ENCODE data around the gene ASH1L. TPM values are rescaled to one million over a fixed set of nuclear protein-coding genes. Genes with fewer than 3 reads are reported as not detected.
"Not testable (repeated sequence)": the region's sequence is repeated elsewhere in the genome, so short reads cannot be mapped to it uniquely, and the experiment has no call there.

ASH1L gene
- total RNA-seq, 5 donors from 2014 or later (not counting 1 experiment from before 2014, with no cell fraction given): 78.0 to 105 (median 81.1) TPM

DNA sequence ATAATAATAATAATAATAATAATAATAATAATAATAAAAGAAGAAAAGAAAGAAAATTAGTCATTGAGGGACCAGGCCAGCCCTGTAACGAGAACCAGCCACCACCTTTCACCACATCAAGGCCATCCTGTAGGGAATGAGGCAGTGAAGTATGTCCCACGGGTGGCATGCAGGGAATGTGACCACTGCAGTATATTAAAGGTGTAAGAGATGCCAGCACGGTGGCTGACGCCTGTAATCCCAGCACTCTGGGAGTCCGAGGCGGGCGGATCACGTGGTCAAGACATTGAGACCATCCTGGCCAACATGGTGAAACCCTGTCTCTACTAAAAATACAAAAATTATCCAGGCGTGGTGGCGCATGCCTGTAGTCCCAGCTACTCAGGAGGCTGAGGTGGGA is 271.6 kb downstream of the ASH1L start:
- H3K27ac Mint-ChIP-seq; H3K4me3 ChIP-seq (ENCODE audit: control insufficient read depth in 1 of 2, extremely low read depth in 1 of 2, low read length in 1 of 2); H3K36me3 ChIP-seq (ENCODE audit: control insufficient read depth in 2 of 2, extremely low read depth in 1 of 2, insufficient read depth in 1 of 2, low read length in 1 of 2); H3K4me3 Mint-ChIP-seq; H3K36me3 Mint-ChIP-seq; ATAC-seq (replicated peaks in 1 of 4); POLR2A ChIA-PET; DNase-seq; H3K9me3 ChIP-seq; CTCF ChIA-PET; H3K4me1 Mint-ChIP-seq; H3K4me1 ChIP-seq (ENCODE audit: control insufficient read depth in 1 of 2, extremely low read depth in 1 of 2, insufficient read depth in 2 of 2, low read length in 2 of 2); H3K27ac ChIP-seq (ENCODE audit: low read length); H3K9me3 Mint-ChIP-seq: not testable (repeated sequence)
- H3K27me3 ChIP-seq (replicated peaks in 1 of 2; ENCODE audit: control insufficient read depth in 2 of 2, extremely low read depth in 1 of 2, insufficient read depth in 2 of 2, low read length in 1 of 2): peaks cover 5 to 45% of the 10 kb centered on the region in 2 experiments
- WGBS (ENCODE audit: insufficient coverage): 86% methylated on average over 3 of the region's 10 CpGs
- H3K27me3 Mint-ChIP-seq: peaks cover 13 to 26% of the 10 kb centered on the region in 2 donors

DNA sequence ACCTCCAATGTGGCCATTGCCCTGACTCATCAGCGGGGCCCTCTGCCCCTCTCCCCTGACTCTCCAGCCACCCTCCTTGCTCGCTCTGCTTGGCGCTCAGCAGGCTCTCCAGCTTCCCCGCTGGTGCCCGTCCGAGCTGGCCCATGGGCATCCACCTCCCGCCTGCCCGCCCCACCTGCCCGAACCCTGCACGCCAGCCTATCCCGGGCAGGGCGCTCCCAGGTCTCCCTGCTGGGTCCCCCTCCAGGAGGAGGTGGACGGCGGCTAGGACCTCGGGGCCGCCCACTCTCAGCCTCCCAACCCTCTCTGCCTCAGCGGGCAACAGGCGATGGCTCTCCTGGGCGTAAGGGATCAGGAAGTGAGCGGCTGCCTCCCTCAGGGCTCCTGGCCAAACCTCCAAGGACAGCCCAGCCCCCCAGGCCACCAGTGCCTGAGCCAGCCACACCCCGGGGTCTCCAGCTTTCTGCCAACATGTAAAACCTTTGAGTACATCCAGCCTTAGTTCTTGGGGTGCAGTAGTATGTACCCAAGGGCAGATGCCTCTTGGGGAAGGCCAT is 274.5 kb downstream of the ASH1L start:
- Mint-ChIP-seq H3K9me3 (no peaks in the 10 kb centered on the region), H3K27me3 (peaks cover 0 to 3% of the 10 kb centered on the region in 2 donors), H3K4me1 (no peaks in the 10 kb centered on the region), H3K4me3 (no peak overlapping the region), H3K36me3 (no peaks in the 10 kb centered on the region), H3K27ac (no peak overlapping the region)
- peaks cover 0 to 16% of the 10 kb centered on the region in 2 experiments for H3K27me3 ChIP-seq (replicated peaks in 1 of 2; ENCODE audit: control insufficient read depth in 2 of 2, extremely low read depth in 1 of 2, insufficient read depth in 2 of 2, low read length in 1 of 2)
- POLR2A ChIA-PET: no interaction called here
- DNase-seq (no peak), ATAC-seq (replicated peaks in 1 of 4) (no peak)
- H3K27ac ChIP-seq (ENCODE audit: low read length): no peak overlapping the region
- 88% methylated on average over 18 of the region's 21 CpGs for WGBS (ENCODE audit: insufficient coverage)
- no peaks in the 10 kb centered on the region for H3K4me1 ChIP-seq (ENCODE audit: control insufficient read depth in 1 of 2, extremely low read depth in 1 of 2, insufficient read depth in 2 of 2, low read length in 2 of 2)
- no peak overlapping the region for H3K4me3 ChIP-seq (ENCODE audit: control insufficient read depth in 1 of 2, extremely low read depth in 1 of 2, low read length in 1 of 2)
- H3K36me3 ChIP-seq (ENCODE audit: control insufficient read depth in 2 of 2, extremely low read depth in 1 of 2, insufficient read depth in 1 of 2, low read length in 1 of 2): no peaks in the 10 kb centered on the region
- no peaks in the 10 kb centered on the region for H3K9me3 ChIP-seq
- CTCF ChIA-PET: interaction anchor here in 1 of 2 donors (0.6 kb wide), 1 partner anchor 22 kb away, joined by 6 read pairs; no protein-coding TSS in a partner anchor

DNA sequence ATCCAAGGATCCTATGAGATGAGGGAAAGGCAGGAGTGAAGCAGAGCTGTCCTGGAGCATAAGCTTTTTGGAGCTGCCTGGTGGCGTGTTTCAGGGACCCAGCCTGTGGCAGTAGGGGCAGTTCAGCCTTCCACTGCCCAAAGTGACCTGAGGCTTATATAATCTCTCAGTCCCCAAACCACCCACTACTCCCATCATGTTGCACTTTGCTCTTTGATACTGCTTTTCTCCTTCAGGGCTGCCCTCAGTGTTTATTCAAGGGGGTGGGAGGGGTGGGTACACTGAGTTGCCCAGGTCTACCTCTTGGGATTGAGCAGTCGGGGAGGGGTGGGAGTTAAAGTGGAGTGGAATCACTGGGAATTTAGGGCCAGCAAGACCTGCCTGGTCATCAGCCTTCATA is 276.1 kb downstream of the ASH1L start:
- Mint-ChIP-seq H3K4me3 (no peak overlapping the region), H3K9me3 (no peaks in the 10 kb centered on the region), H3K4me1 (no peaks in the 10 kb centered on the region), H3K27me3 (peaks cover 0 to 3% of the 10 kb centered on the region in 2 donors), H3K36me3 (no peaks in the 10 kb centered on the region), H3K27ac (no peak overlapping the region)
- Histone ChIP-seq H3K27me3 (replicated peaks in 1 of 2; ENCODE audit: control insufficient read depth in 2 of 2, extremely low read depth in 1 of 2, insufficient read depth in 2 of 2, low read length in 1 of 2) (peaks cover 0 to 9% of the 10 kb centered on the region in 2 experiments), H3K4me3 (ENCODE audit: control insufficient read depth in 1 of 2, extremely low read depth in 1 of 2, low read length in 1 of 2) (no peak overlapping the region), H3K27ac (ENCODE audit: low read length) (no peak overlapping the region), H3K9me3 (no peaks in the 10 kb centered on the region), H3K36me3 (ENCODE audit: control insufficient read depth in 2 of 2, extremely low read depth in 1 of 2, insufficient read depth in 1 of 2, low read length in 1 of 2) (no peaks in the 10 kb centered on the region), H3K4me1 (ENCODE audit: control insufficient read depth in 1 of 2, extremely low read depth in 1 of 2, insufficient read depth in 2 of 2, low read length in 2 of 2) (no peaks in the 10 kb centered on the region)
- ChIA-PET CTCF (no interaction called here), POLR2A (no interaction called here)
- WGBS (ENCODE audit: insufficient coverage): 100% methylated on average over 1 of the region's 2 CpGs
- DNase-seq: no peak
- no peak for ATAC-seq (replicated peaks in 1 of 4)

DNA sequence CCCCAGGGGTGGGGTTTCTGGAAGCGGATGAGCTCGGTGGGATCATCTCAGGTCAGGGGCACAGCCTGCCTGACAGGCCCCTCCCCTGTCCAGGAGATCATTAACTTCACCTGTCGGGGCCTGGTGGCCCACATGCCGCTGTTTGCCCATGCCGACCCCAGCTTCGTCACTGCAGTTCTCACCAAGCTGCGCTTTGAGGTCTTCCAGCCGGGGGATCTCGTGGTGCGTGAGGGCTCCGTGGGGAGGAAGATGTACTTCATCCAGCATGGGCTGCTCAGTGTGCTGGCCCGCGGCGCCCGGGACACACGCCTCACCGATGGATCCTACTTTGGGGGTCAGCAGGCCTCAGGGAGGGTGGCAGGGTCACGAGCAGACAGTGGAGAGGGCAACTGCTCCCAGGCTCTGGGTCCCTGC is 277.0 kb downstream of the ASH1L start:
- DNase-seq: no peak

More for the DNA sequence above, 277.0 kb downstream of the ASH1L start:
- Mint-ChIP-seq H3K27ac (no peak overlapping the region), H3K36me3 (no peaks in the 10 kb centered on the region), H3K4me3 (no peak overlapping the region), H3K9me3 (no peaks in the 10 kb centered on the region), H3K27me3 (peaks cover 0 to 3% of the 10 kb centered on the region in 2 donors), H3K4me1 (no peaks in the 10 kb centered on the region)
- H3K27me3 ChIP-seq (replicated peaks in 1 of 2; ENCODE audit: control insufficient read depth in 2 of 2, extremely low read depth in 1 of 2, insufficient read depth in 2 of 2, low read length in 1 of 2): peaks cover 0 to 5% of the 10 kb centered on the region in 2 experiments
- no peaks in the 10 kb centered on the region for H3K4me1 ChIP-seq (ENCODE audit: control insufficient read depth in 1 of 2, extremely low read depth in 1 of 2, insufficient read depth in 2 of 2, low read length in 2 of 2)
- no peak for ATAC-seq (replicated peaks in 1 of 4)
- no peak overlapping the region for H3K4me3 ChIP-seq (ENCODE audit: control insufficient read depth in 1 of 2, extremely low read depth in 1 of 2, low read length in 1 of 2)
- POLR2A ChIA-PET: no interaction called here
- no peak overlapping the region for H3K27ac ChIP-seq (ENCODE audit: low read length)
- CTCF ChIA-PET: no interaction called here
- 97% methylated on average over 17 of the region's 18 CpGs for WGBS (ENCODE audit: insufficient coverage)
- no peaks in the 10 kb centered on the region for H3K36me3 ChIP-seq (ENCODE audit: control insufficient read depth in 2 of 2, extremely low read depth in 1 of 2, insufficient read depth in 1 of 2, low read length in 1 of 2)
- H3K9me3 ChIP-seq: no peaks in the 10 kb centered on the region

Other genes starting within 250 kb of the ASH1L start
- gene RUSC1, start 241.9 kb downstream of the ASH1L start, total RNA-seq: 10 to 100 TPM; 14.4 to 25.2 (median 22.9) TPM
- 10 to 100 TPM; 47.6 to 96.2 (median 92.9) TPM for gene MSTO1, start 47.4 kb upstream of the ASH1L start, total RNA-seq
- 10 to 100 TPM; 75.8 to 88.3 (median 85.0) TPM for gene YY1AP1, start 126.0 kb upstream of the ASH1L start, total RNA-seq
- 100 to 1,000 TPM; 112 to 140 (median 133) TPM for gene DAP3, start 126.3 kb upstream of the ASH1L start, total RNA-seq